Naive thymus-derived CD8-positive, alpha-beta T cell (primary cell): ENCODE measurements around the gene MECP2. TPM values are rescaled to one million over a fixed set of nuclear protein-coding genes. Genes with fewer than 3 reads are reported as not detected.
A peak's percentile ranks its signal among the peaks of the same experiment; 100 is the strongest.

Source experiments
- ATAC-seq, 2 donors: fragments of 150-1000 bp; cut with Tn5 transposase in 1 of 2; sonication (Bioruptor Pico), chemical (Tn5 transposase) in 1 of 2; 1 replicate in 1 of 2; 2 replicates in 1 of 2; pipeline ENCODE4 v1.10.0; 2021; ENCODE audit warnings: mild to moderate bottlenecking in 2 of 2, moderate library complexity in 2 of 2
- POLR2A ChIA-PET: fragments of 350-600 bp; sonication (Branson Sonifier 250); formaldehyde crosslinking; loops from one replicate; lab custom pipeline; 2021; ENCODE audit warnings: antibody characterized with exemption; lab: Charles Lee
- DNase-seq, 10 donors: peaks; one replicate each; pipeline versions ENCODE4 v3.0.0 to v3.0.0-alpha.2; 2020 to 2022
- H3K27ac Mint-ChIP-seq, 10 donors: one replicate each; pipeline ENCODE4 v1.8.0; 2020 to 2022; ENCODE audit warnings: mild to moderate bottlenecking in 10 of 10, mixed read lengths in 10 of 10, moderate library complexity in 4 of 10, inconsistent platforms in 1 of 10
- H3K27me3 Mint-ChIP-seq, 5 donors: one replicate each; pipeline ENCODE4 v1.8.0; 2021 to 2022; ENCODE audit warnings: mixed read lengths in 5 of 5
- H3K36me3 Mint-ChIP-seq, 3 donors: one replicate each; pipeline ENCODE4 v1.8.0; 2020 to 2022; ENCODE audit warnings: mixed read lengths in 3 of 3, mild to moderate bottlenecking in 2 of 3, inconsistent platforms in 1 of 3
- H3K4me1 Mint-ChIP-seq, 4 donors: one replicate each; pipeline ENCODE4 v1.8.0; 2021 to 2022; ENCODE audit warnings: mixed read lengths in 4 of 4
- H3K4me3 Mint-ChIP-seq, 10 donors: one replicate each; pipeline ENCODE4 v1.8.0; 2020 to 2022; ENCODE audit warnings: mild to moderate bottlenecking in 10 of 10, mixed read lengths in 10 of 10, moderate library complexity in 6 of 10, inconsistent platforms in 1 of 10
- H3K9me3 Mint-ChIP-seq, 9 donors: one replicate each; pipeline ENCODE4 v1.8.0; 2020 to 2022; ENCODE audit warnings: mixed read lengths in 9 of 9, mild to moderate bottlenecking in 3 of 9, inconsistent platforms in 1 of 9, moderate library complexity in 1 of 9
- polyA plus RNA-seq, 3 donors: library from polyadenylated mRNA; unstranded; fragments of 300-500 nt; fragmentation: Illumina TruSeq; gene quantifications; one replicate each; pipeline ENCODE4 v1.2.3, GENCODE V29; 2021
- total RNA-seq, 8 experiments: library from RNA in 2 of 8; stranded (reverse) in 2 of 8; gene quantifications; one replicate each; pipeline ENCODE4 v1.2.3 and lab custom pipeline; 2021 to 2026

Gene MECP2
- total and polyA plus RNA-seq, 5 experiments from 2014 or later, result 12.0 to 88.3 (median 22.2) TPM

- peaks cover 0 to 47% (median 0%) of the 10 kb centered on the region in 3 donors for H3K36me3 Mint-ChIP-seq
- H3K9me3 Mint-ChIP-seq, result no peaks in the 10 kb centered on the region
Measured at GRCh38 chrX:154057791-154058190, 39.7 kb downstream of the MECP2 start.

GRCh38 chrX:154056770-154057241 lies 40.7 kb downstream of the MECP2 start:
- peak in 3 of 10 donors; percentile 1 to 25 (median 7) for DNase-seq
- peak overlapping the region in 8 of 10 donors; percentile 0 to 66 (median 27) for H3K4me3 Mint-ChIP-seq

More at GRCh38 chrX:154057791-154058190, 39.7 kb downstream of the MECP2 start:
- Mint-ChIP-seq H3K27ac (peak overlapping the region in 8 of 10 donors; percentile 53 to 92 (median 78)), H3K27me3 (no peaks in the 10 kb centered on the region), H3K4me1 (peaks cover 45 to 67% (median 63%) of the 10 kb centered on the region in 4 donors), H3K4me3 (peak overlapping the region in 3 of 10 donors; percentile 20 to 66 (median 62))
- ATAC-seq (no peak), DNase-seq (no peak)
- POLR2A ChIA-PET, result no interaction called here

GRCh38 chrX:154051201-154051810 lies 46.2 kb downstream of the MECP2 start:
- Mint-ChIP-seq H3K36me3 (peaks cover 3 to 63% (median 4%) of the 10 kb centered on the region in 3 donors), H3K9me3 (no peaks in the 10 kb centered on the region), H3K27ac (peak overlapping the region; percentile 65 to 87 (median 78)), H3K4me1 (peaks cover 34 to 54% (median 46%) of the 10 kb centered on the region in 4 donors), H3K27me3 (no peaks in the 10 kb centered on the region), H3K4me3 (peak overlapping the region in 3 of 10 donors; percentile 9 to 70 (median 30))
- POLR2A ChIA-PET, result interaction anchor here (1.0 to 1.4 kb wide), 2 partner anchors 43 to 80 kb away, joined by 3 to 6 read pairs; partner anchors contain the start of gene HCFC1
- peak; percentile 71 to 88 for ATAC-seq
- peak; percentile 41 to 84 (median 65) for DNase-seq

More at GRCh38 chrX:154056770-154057241, 40.7 kb downstream of the MECP2 start:
- Mint-ChIP-seq H3K36me3 (peaks cover 0 to 48% (median 0%) of the 10 kb centered on the region in 3 donors), H3K27ac (peak overlapping the region; percentile 20 to 92 (median 76)), H3K27me3 (no peaks in the 10 kb centered on the region), H3K9me3 (no peaks in the 10 kb centered on the region), H3K4me1 (peaks cover 40 to 61% (median 58%) of the 10 kb centered on the region in 4 donors)
- peak; percentile 58 to 59 for ATAC-seq
- POLR2A ChIA-PET, result interaction anchor here (0.5 to 1.0 kb wide), 2 partner anchors 18 to 36 kb away, joined by 6 to 10 read pairs; no protein-coding TSS in a partner anchor

- DNase-seq (no peak), ATAC-seq (no peak)
- Mint-ChIP-seq H3K4me1 (peaks cover 31 to 52% (median 45%) of the 10 kb centered on the region in 4 donors), H3K36me3 (peaks cover 3 to 65% (median 4%) of the 10 kb centered on the region in 3 donors), H3K9me3 (no peaks in the 10 kb centered on the region), H3K27me3 (no peaks in the 10 kb centered on the region), H3K27ac (peak overlapping the region in 6 of 10 donors; percentile 57 to 94 (median 76)), H3K4me3 (peak overlapping the region in 2 of 10 donors; percentile 20 to 35)
- POLR2A ChIA-PET, result no interaction called here
Measured at GRCh38 chrX:154050113-154050495, 47.4 kb downstream of the MECP2 start.

GRCh38 chrX:154049209-154050112 lies 48.1 kb downstream of the MECP2 start:
- H3K4me3 Mint-ChIP-seq, result peak overlapping the region in 1 of 10 donors; percentile 35
- no peaks in the 10 kb centered on the region for H3K9me3 Mint-ChIP-seq
- DNase-seq (no peak), ATAC-seq (no peak)
- H3K36me3 Mint-ChIP-seq, result peaks cover 3 to 67% (median 4%) of the 10 kb centered on the region in 3 donors
- H3K4me1 Mint-ChIP-seq, result peaks cover 31 to 52% (median 44%) of the 10 kb centered on the region in 4 donors
- H3K27me3 Mint-ChIP-seq, result no peaks in the 10 kb centered on the region
- H3K27ac Mint-ChIP-seq, result peak overlapping the region in 6 of 10 donors; percentile 57 to 94 (median 76)
- POLR2A ChIA-PET, result interaction anchor here (0.9 kb wide), 1 partner anchor 14 kb away, joined by 3 read pairs; no protein-coding TSS in a partner anchor

- Mint-ChIP-seq H3K36me3 (peaks cover 3 to 67% (median 4%) of the 10 kb centered on the region in 3 donors), H3K4me3 (no peak overlapping the region), H3K27ac (peak overlapping the region in 4 of 10 donors; percentile 6 to 72 (median 46)), H3K27me3 (no peaks in the 10 kb centered on the region), H3K4me1 (peaks cover 31 to 52% (median 46%) of the 10 kb centered on the region in 4 donors), H3K9me3 (no peaks in the 10 kb centered on the region)
- ATAC-seq (no peak), DNase-seq (no peak)
- POLR2A ChIA-PET, result interaction anchor here (0.6 to 0.9 kb wide), 2 partner anchors 15 to 288 kb away, joined by 3 to 4 read pairs; no protein-coding TSS in a partner anchor
Measured at GRCh38 chrX:154048398-154048797, 49.1 kb downstream of the MECP2 start.

- Mint-ChIP-seq H3K27me3 (no peaks in the 10 kb centered on the region), H3K4me1 (peaks cover 31 to 53% (median 49%) of the 10 kb centered on the region in 4 donors), H3K27ac (peak overlapping the region in 6 of 10 donors; percentile 52 to 75 (median 64)), H3K9me3 (no peaks in the 10 kb centered on the region), H3K4me3 (no peak overlapping the region), H3K36me3 (peaks cover 3 to 62% (median 4%) of the 10 kb centered on the region in 3 donors)
- DNase-seq (no peak), ATAC-seq (no peak)
- POLR2A ChIA-PET, result no interaction called here
Measured at GRCh38 chrX:154046940-154047610, 50.4 kb downstream of the MECP2 start.

GRCh38 chrX:154046031-154046781 lies 51.3 kb downstream of the MECP2 start:
- Mint-ChIP-seq H3K4me3 (no peak overlapping the region), H3K36me3 (peaks cover 3 to 60% (median 4%) of the 10 kb centered on the region in 3 donors), H3K9me3 (no peaks in the 10 kb centered on the region), H3K4me1 (peaks cover 30 to 54% (median 50%) of the 10 kb centered on the region in 4 donors), H3K27me3 (no peaks in the 10 kb centered on the region), H3K27ac (peak overlapping the region in 4 of 10 donors; percentile 3 to 82 (median 60))
- no peak for ATAC-seq
- no peak for DNase-seq
- POLR2A ChIA-PET, result interaction anchor here (0.7 kb wide), 1 partner anchor 8 kb away, joined by 4 read pairs; no protein-coding TSS in a partner anchor

- H3K9me3 Mint-ChIP-seq, result no peaks in the 10 kb centered on the region
- POLR2A ChIA-PET, result interaction anchor here (0.6 kb wide), 1 partner anchor 142 kb away, joined by 4 read pairs; no protein-coding TSS in a partner anchor
- ATAC-seq (no peak), DNase-seq (no peak)
- H3K36me3 Mint-ChIP-seq, result peaks cover 3 to 55% (median 4%) of the 10 kb centered on the region in 3 donors
- peak overlapping the region in 1 of 10 donors; percentile 24 for H3K4me3 Mint-ChIP-seq
- H3K27me3 Mint-ChIP-seq, result no peaks in the 10 kb centered on the region
- H3K4me1 Mint-ChIP-seq, result peaks cover 21 to 52% (median 49%) of the 10 kb centered on the region in 4 donors
- peak overlapping the region in 7 of 10 donors; percentile 9 to 87 (median 74) for H3K27ac Mint-ChIP-seq
Measured at GRCh38 chrX:154044091-154044490, 53.4 kb downstream of the MECP2 start.

- POLR2A ChIA-PET, result no interaction called here
- peaks cover 2 to 54% (median 4%) of the 10 kb centered on the region in 3 donors for H3K36me3 Mint-ChIP-seq
- no peaks in the 10 kb centered on the region for H3K27me3 Mint-ChIP-seq
- H3K9me3 Mint-ChIP-seq, result no peaks in the 10 kb centered on the region
- peaks cover 17 to 49% (median 45%) of the 10 kb centered on the region in 4 donors for H3K4me1 Mint-ChIP-seq
- ATAC-seq (no peak), DNase-seq (no peak)
- H3K4me3 Mint-ChIP-seq, result no peak overlapping the region
- H3K27ac Mint-ChIP-seq, result peak overlapping the region in 2 of 10 donors; percentile 27 to 81
Measured at GRCh38 chrX:154043003-154043763, 54.3 kb downstream of the MECP2 start.
